Astrocyte (in vitro differentiated cells and primary cell): ENCODE data around the gene COL9A3. TPM values are rescaled to one million over a fixed set of nuclear protein-coding genes. Genes with fewer than 3 reads are reported as not detected.

Experiments used
- DNase-seq: peaks from one replicate; pipeline ENCODE4 v3.0.0-alpha.2; 2010; ENCODE audit warnings: low read depth
- FAIRE-seq: peaks from 2 replicates; lab custom pipeline; 2011; peaks lifted over from hg19 to GRCh38; lab: Jason Lieb, UNC
- H2AFZ ChIP-seq: 2 replicates; pipeline ENCODE4 v1.6.0; 2012; ENCODE audit warnings: low read depth, low read length, inconsistent platforms
- H3K27ac ChIP-seq: 2 replicates; pipeline ENCODE4 v1.5.1; 2011; ENCODE audit warnings: low read depth, low read length, inconsistent platforms
- H3K27me3 ChIP-seq: 2 replicates; pipeline ENCODE4 v1.6.0; 2011; ENCODE audit warnings: low read length, inconsistent platforms; ENCODE audit not compliant: insufficient read depth
- H3K36me3 ChIP-seq: 2 replicates; pipeline ENCODE4 v1.5.1; 2011; ENCODE audit warnings: low read length, inconsistent platforms; ENCODE audit not compliant: insufficient read depth
- H3K4me1 ChIP-seq: 2 replicates; pipeline ENCODE4 v1.5.1; 2011; ENCODE audit warnings: low read length, inconsistent platforms; ENCODE audit not compliant: insufficient read depth
- H3K4me2 ChIP-seq: 2 replicates; pipeline ENCODE4 v1.6.0; 2012; ENCODE audit warnings: low read length, inconsistent platforms
- H3K4me3 ChIP-seq: 2 replicates; pipeline ENCODE4 v1.5.1; 2011; ENCODE audit warnings: low read depth, mild to moderate bottlenecking, low read length, inconsistent platforms; ENCODE audit not compliant: insufficient read depth
- H3K79me2 ChIP-seq: 2 replicates; pipeline ENCODE4 v1.6.0; 2012; ENCODE audit warnings: mild to moderate bottlenecking, low read length, inconsistent platforms; ENCODE audit not compliant: insufficient read depth
- H3K9ac ChIP-seq: 2 replicates; pipeline ENCODE4 v1.6.0; 2012; ENCODE audit warnings: mild to moderate bottlenecking, low read length, inconsistent platforms
- H3K9me3 ChIP-seq: 2 replicates; pipeline ENCODE4 v1.5.1; 2012; ENCODE audit warnings: low read depth, mild to moderate bottlenecking, low read length, inconsistent platforms; ENCODE audit not compliant: insufficient read depth
- H4K20me1 ChIP-seq: 2 replicates; pipeline ENCODE4 v1.6.0; 2012; ENCODE audit warnings: low read length, inconsistent platforms; ENCODE audit not compliant: insufficient read depth
- H3K27ac Mint-ChIP-seq: one replicate; pipeline ENCODE4 v1.8.0; 2021; ENCODE audit warnings: mild to moderate bottlenecking, mixed read lengths; ENCODE audit not compliant: unreplicated experiment
- H3K27me3 Mint-ChIP-seq: one replicate; pipeline ENCODE4 v1.8.0; 2021; ENCODE audit warnings: low read depth, mixed read lengths; ENCODE audit not compliant: unreplicated experiment
- H3K36me3 Mint-ChIP-seq: one replicate; pipeline ENCODE4 v1.8.0; 2021; ENCODE audit warnings: low read depth, mixed read lengths; ENCODE audit not compliant: unreplicated experiment
- H3K4me1 Mint-ChIP-seq: one replicate; pipeline ENCODE4 v1.8.0; 2021; ENCODE audit warnings: low read depth, mixed read lengths; ENCODE audit not compliant: unreplicated experiment
- H3K4me3 Mint-ChIP-seq: one replicate; pipeline ENCODE4 v1.8.0; 2021; ENCODE audit warnings: mild to moderate bottlenecking, moderate library complexity, mixed read lengths; ENCODE audit not compliant: unreplicated experiment
- H3K9me3 Mint-ChIP-seq: one replicate; pipeline ENCODE4 v1.8.0; 2021; ENCODE audit warnings: mild to moderate bottlenecking, mixed read lengths; ENCODE audit not compliant: unreplicated experiment
- CTCF ChIP-seq: IDR thresholded peaks from 2 replicates; pipeline ENCODE4 v1.5.1; 2011; ENCODE audit warnings: low read depth, mild to moderate bottlenecking, inconsistent platforms, low read length, moderate library complexity; ENCODE audit not compliant: insufficient read depth
- EZH2 ChIP-seq: IDR thresholded peaks from 2 replicates; pipeline ENCODE4 v1.6.1; 2012; ENCODE audit warnings: mild to moderate bottlenecking, low read length, inconsistent platforms; ENCODE audit not compliant: insufficient read depth
- total RNA-seq: library from RNA; stranded (reverse); gene quantifications from 2 replicates; pipeline ENCODE4 v1.2.1, GENCODE V29; 2021

Gene COL9A3
- total RNA-seq, 1 donor from 2014 or later: 43.0 TPM

- Mint-ChIP-seq H3K9me3 (no peaks in the 10 kb centered on the region), H3K36me3 (no peaks in the 10 kb centered on the region), H3K27me3 (peaks cover 2% of the 10 kb centered on the region), H3K4me1 (peaks cover 12% of the 10 kb centered on the region), H3K27ac (no peak overlapping the region), H3K4me3 (no peak overlapping the region)
- Histone ChIP-seq H3K27me3 (peaks cover 4% of the 10 kb centered on the region), H3K27ac (no peak overlapping the region), H3K9ac (no peak overlapping the region), H3K4me1 (peaks cover 24% of the 10 kb centered on the region), H3K9me3 (no peaks in the 10 kb centered on the region), H2AFZ (no peak overlapping the region), H3K4me3 (no peak overlapping the region), H4K20me1 (no peaks in the 10 kb centered on the region), H3K4me2 (no peak overlapping the region), H3K36me3 (no peaks in the 10 kb centered on the region), H3K79me2 (no peaks in the 10 kb centered on the region)
- no peak for TF ChIP-seq EZH2
- no peak for TF ChIP-seq CTCF
- no peak for DNase-seq
- no peak for FAIRE-seq
Measured at GRCh38 chr20:62821726-62822210, 4.9 kb downstream of the COL9A3 start.

GRCh38 chr20:62822239-62822787 lies 5.5 kb downstream of the COL9A3 start:
- Histone ChIP-seq H3K4me2 (no peak overlapping the region), H2AFZ (no peak overlapping the region), H3K4me1 (peaks cover 24% of the 10 kb centered on the region), H3K27me3 (peaks cover 4% of the 10 kb centered on the region), H4K20me1 (no peaks in the 10 kb centered on the region), H3K79me2 (no peaks in the 10 kb centered on the region), H3K4me3 (no peak overlapping the region), H3K9me3 (no peaks in the 10 kb centered on the region), H3K36me3 (no peaks in the 10 kb centered on the region), H3K27ac (no peak overlapping the region), H3K9ac (no peak overlapping the region)
- no peaks in the 10 kb centered on the region for H3K36me3 Mint-ChIP-seq
- no peak for FAIRE-seq
- H3K9me3 Mint-ChIP-seq: no peaks in the 10 kb centered on the region
- no peak for DNase-seq
- peaks cover 12% of the 10 kb centered on the region for H3K4me1 Mint-ChIP-seq
- TF ChIP-seq EZH2 (no peak), CTCF (no peak)
- no peak overlapping the region for H3K27ac Mint-ChIP-seq
- H3K4me3 Mint-ChIP-seq: no peak overlapping the region
- H3K27me3 Mint-ChIP-seq: peaks cover 2% of the 10 kb centered on the region
